Activated CD8-positive, alpha-beta memory T cell treated with anti-CD3 and anti-CD28 coated beads for 36 hours (primary cell): Measurements from ENCODE around the gene TXNDC9. TPM values are rescaled to one million over a fixed set of nuclear protein-coding genes. Genes with fewer than 3 reads are reported as not detected.
"Not testable (repeated sequence)": the region's sequence is repeated elsewhere in the genome, so short reads cannot be mapped to it uniquely, and the experiment has no call there.

Experiments used
- CTCF ChIA-PET: fragments of 350-600 bp; sonication (Branson Sonifier 250); formaldehyde crosslinking; loops from one replicate; lab custom pipeline; 2021; ENCODE audit warnings: antibody characterized with exemption; lab: Charles Lee
- POLR2A ChIA-PET: fragments of 350-600 bp; sonication (Branson Sonifier 250); formaldehyde crosslinking; loops from one replicate; lab custom pipeline; 2021; ENCODE audit warnings: antibody characterized with exemption; lab: Charles Lee
- total RNA-seq, 2 experiments: library from RNA; stranded (reverse); gene quantifications; one replicate each; pipeline ENCODE4 v1.2.3, GENCODE V29; 2021

Gene TXNDC9, protein sequence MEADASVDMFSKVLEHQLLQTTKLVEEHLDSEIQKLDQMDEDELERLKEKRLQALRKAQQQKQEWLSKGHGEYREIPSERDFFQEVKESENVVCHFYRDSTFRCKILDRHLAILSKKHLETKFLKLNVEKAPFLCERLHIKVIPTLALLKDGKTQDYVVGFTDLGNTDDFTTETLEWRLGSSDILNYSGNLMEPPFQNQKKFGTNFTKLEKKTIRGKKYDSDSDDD
- total RNA-seq, result 10 to 100 TPM; 32.0 to 32.4 TPM

DNA sequence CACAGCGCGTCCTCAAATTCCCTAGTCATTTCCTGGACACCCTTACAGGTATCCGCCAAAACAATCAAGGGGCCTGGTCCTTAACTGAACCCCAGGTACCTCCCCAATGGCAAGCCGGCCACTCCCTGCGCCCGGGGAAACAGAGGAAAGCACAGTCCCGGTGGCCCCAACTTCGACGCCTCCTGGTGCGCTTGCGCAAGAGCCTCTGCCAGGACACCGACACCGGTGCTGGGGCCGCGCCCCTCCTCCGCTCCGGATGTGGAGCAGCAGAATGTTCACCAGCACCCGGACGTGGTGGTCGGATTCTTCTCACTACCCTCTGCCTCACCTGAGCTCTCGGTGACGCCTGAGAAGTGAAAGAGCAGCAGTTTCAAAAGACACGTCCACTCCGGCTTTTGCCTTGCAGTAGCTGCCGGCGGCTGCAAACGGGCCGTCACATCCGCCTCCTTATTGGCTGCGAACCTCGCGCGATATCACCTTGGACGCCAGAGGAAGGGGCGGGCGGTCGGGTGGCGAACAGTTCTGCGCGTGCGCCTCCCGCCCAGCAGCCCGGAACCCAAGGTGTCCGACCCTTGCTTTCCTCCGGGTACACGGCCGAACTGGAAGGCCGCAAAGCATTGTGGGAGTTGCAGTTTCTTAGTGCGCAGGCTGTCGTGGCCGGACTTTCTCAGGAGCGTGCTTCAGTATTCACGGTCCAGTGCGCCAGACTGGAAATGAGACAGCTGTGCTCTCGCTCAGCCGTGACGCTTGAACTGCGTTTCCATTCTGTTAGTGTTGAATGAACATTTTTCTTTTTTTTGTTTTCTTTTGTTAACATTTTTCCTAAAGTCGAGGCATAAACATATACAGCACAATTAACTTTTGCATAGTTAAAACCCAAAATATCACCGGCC is at the start of gene TXNDC9:
Gene TXNDC9 (minus strand): TSS at position 423 of the 893 bp plus-strand sequence. CDS start 3,123 bp downstream, outside the sequence.
- POLR2A ChIA-PET, result interaction anchor here (1.0 to 2.1 kb wide), 2 partner anchors 156 to 195 kb away, joined by 4 to 9 read pairs; partner anchors contain the start of gene C2orf15
- CTCF ChIA-PET, result interaction anchor here (0.9 to 1.5 kb wide), 5 partner anchors 8 to 156 kb away, joined by 3 to 5 read pairs (median 3); no protein-coding TSS in a partner anchor

GRCh38 chr2:99382143-99382542 is 46.0 kb upstream of the TXNDC9 start:
- ChIA-PET CTCF (no interaction called here), POLR2A (no interaction called here)

GRCh38 chr2:99380376-99381010 is 44.4 kb upstream of the TXNDC9 start:
- ChIA-PET POLR2A (no interaction called here), CTCF (no interaction called here)

GRCh38 chr2:99377879-99378278 is 41.7 kb upstream of the TXNDC9 start:
- POLR2A ChIA-PET, result no interaction called here
- CTCF ChIA-PET, result no interaction called here

DNA sequence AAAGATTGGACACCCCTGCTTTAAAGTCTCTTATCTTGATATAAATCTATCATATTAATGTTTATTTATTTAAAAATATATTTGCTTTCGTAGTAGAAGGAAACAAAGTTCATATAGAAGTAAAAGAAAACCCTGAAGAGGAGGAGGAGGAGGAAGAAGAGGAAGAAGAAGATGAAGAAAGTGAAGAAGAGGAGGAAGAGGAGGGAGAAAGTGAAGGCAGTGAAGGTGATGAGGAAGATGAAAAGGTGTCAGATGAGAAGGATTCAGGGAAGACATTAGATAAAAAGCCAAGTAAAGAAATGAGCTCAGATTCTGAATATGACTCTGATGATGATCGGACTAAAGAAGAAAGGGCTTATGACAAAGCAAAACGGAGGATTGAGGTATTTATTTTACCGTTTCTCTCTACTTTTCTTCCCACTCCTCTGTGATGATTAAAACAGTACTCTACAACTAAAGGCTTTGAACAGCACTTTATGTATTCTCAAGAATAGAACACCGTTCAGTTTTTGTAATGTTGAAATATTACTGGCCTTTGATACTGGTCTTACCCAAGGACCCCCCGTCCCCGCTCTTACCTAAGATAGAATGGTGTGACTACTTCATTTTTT is 40.2 kb upstream of the TXNDC9 start:
- CTCF ChIA-PET, result no interaction called here

DNA sequence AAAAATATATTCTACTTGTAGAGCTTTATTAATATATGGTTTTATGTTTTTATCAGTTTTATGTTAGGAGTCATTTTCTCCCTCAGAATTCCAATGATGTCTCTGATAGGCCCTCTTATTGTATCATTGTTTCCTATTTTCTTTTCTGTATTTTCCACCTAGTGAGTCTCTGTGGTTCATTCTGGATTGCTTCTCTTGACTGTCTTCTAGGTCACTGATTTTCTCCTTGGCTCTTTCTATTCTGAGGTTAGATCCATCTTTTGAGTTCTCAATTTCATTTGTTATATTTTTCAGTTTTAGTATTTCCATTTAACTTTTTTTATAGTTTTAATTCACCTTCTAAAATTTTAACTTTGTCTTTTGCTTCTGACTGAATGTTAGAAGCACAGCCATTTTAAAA is 38.6 kb upstream of the TXNDC9 start:
- ChIA-PET POLR2A (no interaction called here), CTCF (no interaction called here)

More for the DNA sequence above, 40.2 kb upstream of the TXNDC9 start:
- POLR2A ChIA-PET, result no interaction called here

DNA sequence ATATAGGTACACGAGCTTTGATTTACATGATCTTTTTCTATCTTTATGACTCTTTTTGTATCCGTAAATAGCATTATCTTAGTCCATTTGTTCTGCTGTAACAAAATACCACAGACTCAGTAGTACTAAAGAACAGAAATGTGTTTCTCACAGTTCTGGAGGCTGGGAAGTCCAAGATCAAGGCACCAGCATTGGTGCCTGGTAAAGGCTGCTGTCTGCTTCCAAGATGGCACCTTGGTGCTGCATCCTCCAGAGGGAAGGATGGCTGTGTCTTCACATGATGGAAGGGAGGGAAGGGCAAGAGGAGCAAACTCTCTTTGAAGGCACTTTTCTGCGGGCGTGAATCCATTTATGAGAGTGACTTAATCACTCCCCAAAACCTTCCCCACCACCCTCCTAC is 37.0 kb upstream of the TXNDC9 start:
- CTCF ChIA-PET, result no interaction called here
- POLR2A ChIA-PET, result no interaction called here

- POLR2A ChIA-PET, CTCF ChIA-PET: not testable (repeated sequence)
Observed at GRCh38 chr2:99368854-99369253, 32.7 kb upstream of the TXNDC9 start.

- CTCF ChIA-PET, result no interaction called here
- POLR2A ChIA-PET, result interaction anchor here (0.7 kb wide), 1 partner anchor 116 kb away, joined by 8 read pairs; no protein-coding TSS in a partner anchor
Observed at GRCh38 chr2:99365661-99366060, 29.5 kb upstream of the TXNDC9 start.

- ChIA-PET POLR2A (no interaction called here), CTCF (no interaction called here)
Observed at GRCh38 chr2:99356853-99357252, 20.7 kb upstream of the TXNDC9 start.

DNA sequence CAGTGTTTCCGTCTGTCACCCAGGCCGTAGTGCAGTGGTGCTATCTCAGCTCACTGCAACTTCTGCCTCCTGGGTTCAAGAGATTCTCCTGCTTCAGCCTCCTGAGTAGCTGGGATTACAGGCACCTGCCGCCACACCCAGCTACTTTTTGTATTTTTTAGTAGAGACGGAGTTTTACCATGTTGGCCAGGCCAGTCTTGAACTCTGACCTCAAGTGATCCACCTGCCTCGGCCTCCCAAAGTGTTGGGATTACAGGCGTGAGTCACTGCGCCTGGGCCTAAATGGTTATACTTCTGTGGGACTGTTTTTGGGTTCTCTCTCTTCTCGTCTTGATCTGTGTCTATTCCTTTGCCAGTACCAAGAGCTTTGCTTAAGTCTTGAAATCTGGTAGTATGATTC is 18.7 kb upstream of the TXNDC9 start:
- CTCF ChIA-PET, result interaction anchor here (0.6 kb wide), 1 partner anchor 127 kb away, joined by 3 read pairs; no protein-coding TSS in a partner anchor
- POLR2A ChIA-PET, result not testable (repeated sequence)

DNA sequence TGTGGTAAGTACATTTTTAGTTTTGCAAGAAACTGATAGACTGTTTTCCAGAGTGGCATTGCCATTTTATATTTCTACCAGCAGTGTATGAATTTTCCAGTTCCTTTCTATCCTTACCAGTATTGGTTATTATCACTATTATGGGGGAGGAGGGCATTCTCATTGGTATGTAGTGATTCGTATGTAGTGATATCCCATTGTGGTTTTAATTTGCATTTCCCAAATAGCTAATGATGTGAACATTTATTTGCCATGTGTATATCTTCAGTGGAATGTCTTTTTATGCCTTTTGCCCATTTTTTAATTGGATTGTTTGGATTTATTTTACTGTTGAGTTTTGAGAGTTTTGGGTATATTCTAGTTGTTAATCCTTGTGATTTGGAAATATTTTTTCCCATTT is 17.9 kb upstream of the TXNDC9 start:
- CTCF ChIA-PET, result no interaction called here
- POLR2A ChIA-PET, result no interaction called here

DNA sequence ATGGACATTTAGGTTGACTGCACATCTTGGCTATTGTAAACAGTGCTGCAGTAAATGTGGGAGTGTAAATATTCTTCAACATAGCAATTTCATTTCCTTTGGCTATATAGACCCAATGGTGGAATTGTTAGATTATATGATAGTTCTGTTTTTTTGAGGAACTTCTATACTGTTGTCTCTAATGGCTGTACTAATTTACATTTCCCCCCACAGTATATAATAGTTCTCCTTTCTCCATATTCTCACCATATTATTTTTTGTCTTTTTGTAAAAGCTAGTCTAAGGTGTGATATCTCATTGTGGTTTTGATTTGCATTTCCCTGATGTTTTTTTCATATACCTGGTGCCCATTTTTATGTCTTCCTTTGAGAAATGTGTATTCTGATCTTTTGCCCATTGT is 14.1 kb upstream of the TXNDC9 start:
- ChIA-PET POLR2A (no interaction called here), CTCF (no interaction called here)

DNA sequence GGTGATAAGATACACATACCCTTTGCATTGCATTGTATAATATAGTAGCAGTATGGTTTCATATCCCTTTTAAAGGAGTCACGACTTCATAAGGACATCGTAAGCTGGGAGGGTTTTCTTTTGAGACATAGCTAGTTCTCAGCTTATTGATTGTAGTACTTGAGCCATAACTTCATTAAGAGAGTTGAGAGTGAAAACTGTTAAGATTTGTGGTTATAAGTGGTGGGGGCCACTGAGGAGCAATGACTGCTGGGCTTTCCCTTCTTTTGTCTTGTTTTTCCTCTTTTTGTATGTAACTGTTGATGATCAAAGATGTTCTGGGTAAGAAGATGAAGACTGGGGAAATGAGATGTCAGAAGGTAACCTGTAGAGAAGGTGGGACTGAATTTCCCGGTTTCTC is 12.0 kb upstream of the TXNDC9 start:
- POLR2A ChIA-PET, result interaction anchor here (1.6 kb wide), 1 partner anchor 11 kb away, joined by 9 read pairs; the partner anchor contains the start of gene EIF5B
- CTCF ChIA-PET, result interaction anchor here (1.3 kb wide), 1 partner anchor 11 kb away, joined by 4 read pairs; the partner anchor contains the start of gene EIF5B

- ChIA-PET CTCF (interaction anchor here (0.8 kb wide), 1 partner anchor 58 kb away, joined by 4 read pairs; no protein-coding TSS in a partner anchor), POLR2A (no interaction called here)
Observed at GRCh38 chr2:99346218-99346617, 10.1 kb upstream of the TXNDC9 start.

DNA sequence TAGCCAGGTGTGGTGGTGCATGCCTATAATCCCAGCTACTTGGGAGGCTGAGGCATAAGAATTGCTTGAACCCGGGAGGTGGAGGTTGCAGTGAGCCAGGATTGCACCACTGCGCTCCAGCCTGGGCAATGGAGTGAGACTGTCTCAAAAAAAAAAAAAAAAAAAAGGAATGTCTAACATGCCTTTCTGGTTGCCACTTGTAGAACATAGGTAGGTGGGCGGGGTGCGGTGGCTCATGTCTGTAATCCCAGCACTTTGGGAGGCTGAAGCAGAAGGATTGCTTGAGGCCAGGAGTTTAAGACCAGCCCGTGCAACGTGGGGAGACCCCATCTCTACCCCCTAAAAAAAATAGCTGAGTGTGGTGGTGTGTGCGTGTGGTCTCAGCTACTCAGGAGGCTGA is 9.3 kb upstream of the TXNDC9 start:
- POLR2A ChIA-PET, result not testable (repeated sequence)

DNA sequence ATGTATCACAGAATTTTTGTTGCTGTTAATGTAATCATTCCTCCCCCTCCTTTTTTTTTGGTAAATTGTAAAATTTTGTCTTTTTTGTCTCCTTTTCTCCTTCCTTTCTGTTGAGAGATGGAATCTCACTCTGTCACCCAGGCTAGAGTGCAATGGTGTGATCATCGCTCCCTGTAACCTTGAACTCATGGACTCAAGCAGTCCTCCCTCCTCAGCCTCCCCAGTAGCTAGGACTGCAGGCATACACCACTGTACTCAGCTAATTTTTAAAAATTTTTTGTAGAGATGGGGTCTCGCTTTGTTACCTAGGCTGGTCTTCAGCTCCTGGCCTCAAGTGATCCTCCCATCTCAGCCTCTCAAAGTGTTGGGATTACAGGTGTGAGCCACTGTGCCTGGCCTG is 6.4 kb upstream of the TXNDC9 start:
- POLR2A ChIA-PET, result no interaction called here
- CTCF ChIA-PET, result no interaction called here

More for the DNA sequence above, 9.3 kb upstream of the TXNDC9 start:
- CTCF ChIA-PET, result not testable (repeated sequence)

- ChIA-PET CTCF (no interaction called here), POLR2A (no interaction called here)
Observed at GRCh38 chr2:99340669-99341236, 4.6 kb upstream of the TXNDC9 start.
